MV-4-11 (cell line): Measurements from ENCODE around the gene CFAP65.

ENCODE experiments used
- DNase-seq: peaks from one replicate; lab custom pipeline; 2025; lab: John Stamatoyannopoulos, UW

The CFAP65 gene

DNA sequence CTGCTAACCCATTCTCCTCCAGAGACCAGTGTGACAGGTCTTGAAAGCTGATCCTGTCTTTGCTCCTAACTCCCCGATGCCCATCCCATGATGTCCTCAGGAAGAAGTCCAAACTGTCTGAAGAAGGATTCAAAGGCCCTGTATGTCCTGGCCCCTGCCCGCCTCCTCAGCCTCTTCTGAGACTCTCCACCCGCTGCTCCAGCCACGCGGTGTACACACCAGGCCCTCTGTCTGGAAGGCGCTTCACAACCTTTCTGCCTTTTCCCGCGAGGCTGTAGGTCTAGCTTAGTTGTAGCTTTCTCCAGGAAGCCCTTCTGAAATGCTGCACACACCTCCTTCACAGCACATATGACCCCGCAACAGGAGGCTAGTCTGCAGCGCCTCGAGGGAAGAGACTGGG lies 24.6 kb downstream of the CFAP65 start:
- DNase-seq = no peak

DNA sequence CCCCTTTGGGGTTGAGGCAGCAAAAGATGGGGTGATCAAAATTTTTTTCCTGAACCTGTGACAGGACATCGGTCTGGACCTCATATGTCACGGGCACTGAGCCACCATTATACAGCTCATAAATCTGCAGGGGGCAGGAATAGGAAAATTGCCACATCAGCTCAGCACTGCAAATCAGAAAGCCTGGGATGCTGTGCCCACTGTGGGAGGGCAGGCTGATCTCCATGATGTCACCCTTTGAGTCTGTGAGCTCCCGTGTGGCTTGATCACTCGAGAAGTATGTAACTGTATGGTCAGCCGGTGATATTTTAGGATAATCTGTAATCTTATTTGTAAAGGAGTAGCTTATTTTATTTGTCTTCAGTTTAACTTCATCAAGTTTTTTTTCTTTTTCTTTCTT lies 30.4 kb downstream of the CFAP65 start:
- no peak for DNase-seq

DNA sequence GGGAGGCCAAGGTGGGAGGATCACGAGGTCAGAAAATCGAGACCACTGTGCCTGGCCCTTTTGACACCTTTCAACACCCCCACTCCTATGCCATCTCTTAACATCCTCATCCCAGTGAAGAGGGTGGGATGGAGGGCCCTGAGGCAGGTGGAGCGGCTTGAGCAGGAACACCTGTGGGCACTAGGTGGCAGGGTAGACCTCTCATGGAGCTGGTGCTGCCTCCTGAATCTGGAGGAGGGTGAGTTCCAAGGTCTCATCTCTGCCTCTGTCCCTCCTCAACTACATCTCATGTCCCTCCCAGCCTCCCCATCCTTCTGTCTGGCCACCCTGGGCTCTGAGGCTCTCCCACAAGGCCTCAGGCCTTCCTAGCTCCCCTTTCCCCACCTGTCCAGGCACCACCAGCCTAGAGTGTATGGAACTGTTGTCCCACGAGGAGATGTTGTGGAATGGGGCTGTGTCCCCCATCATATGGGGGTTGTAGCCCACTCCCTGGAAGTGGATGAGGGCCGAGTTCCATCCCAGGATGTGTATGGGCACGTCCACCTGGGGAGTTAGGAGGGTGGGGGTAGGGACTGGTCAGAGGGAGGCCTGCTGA lies 31.1 kb downstream of the CFAP65 start:
- DNase-seq = no peak

DNA sequence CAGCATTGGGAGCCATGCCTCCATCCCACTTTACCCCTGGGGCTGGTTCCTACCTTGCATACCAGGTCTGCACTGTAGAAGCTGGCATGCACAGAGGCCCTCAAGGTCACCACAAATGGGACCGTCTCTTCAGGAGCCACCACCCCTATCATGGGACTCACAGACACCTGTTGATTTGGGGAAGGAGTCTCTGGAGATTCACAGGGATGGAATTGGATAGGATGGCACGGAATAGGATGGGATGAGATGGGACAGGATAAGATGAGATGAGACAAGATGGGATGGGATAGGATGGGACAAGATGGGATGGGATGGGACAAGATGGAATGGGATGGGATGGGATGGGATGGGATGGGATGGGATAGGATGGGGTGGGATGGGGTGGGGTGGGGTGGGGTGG lies 32.0 kb downstream of the CFAP65 start:
- DNase-seq = no peak

DNA sequence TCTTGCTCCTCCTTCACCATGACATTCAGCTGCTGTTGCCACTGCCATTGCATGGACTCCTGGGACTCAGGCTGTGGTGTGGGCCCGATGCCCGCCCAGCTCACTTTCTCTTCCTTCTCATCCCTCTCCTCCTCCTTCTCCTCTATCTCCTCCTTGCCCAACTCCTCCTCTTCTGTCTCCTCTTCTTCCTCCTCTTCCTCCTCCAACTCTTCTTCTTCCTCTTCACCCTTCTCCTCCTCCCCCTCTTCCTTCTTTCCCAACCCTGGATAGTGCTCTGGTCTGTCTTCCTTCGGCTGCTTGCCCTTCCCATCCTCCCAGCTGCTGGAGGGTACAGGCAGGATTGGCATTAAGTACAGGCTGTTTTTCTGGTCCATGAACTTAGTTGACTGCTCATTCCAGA lies 37.3 kb downstream of the CFAP65 start:
- DNase-seq = no peak

DNA sequence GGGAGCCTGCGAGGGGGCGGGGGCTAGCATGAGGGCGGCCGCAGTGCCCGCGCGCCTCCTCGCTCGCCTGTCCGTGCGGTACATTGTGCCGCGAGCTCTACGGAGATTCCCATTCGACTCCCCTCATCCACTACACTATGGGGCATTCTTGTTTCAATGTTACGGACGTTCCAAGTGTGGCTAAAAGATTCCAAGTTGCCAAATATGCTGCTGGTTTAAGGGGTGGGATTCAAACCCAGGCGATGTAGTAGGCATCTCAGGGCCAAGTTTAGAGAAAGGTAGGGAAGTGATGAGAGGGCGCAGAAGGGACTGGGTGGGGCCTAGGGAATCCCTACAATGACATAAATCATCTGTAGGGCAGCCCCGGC lies 38.1 kb downstream of the CFAP65 start:
- DNase-seq = no peak

DNA sequence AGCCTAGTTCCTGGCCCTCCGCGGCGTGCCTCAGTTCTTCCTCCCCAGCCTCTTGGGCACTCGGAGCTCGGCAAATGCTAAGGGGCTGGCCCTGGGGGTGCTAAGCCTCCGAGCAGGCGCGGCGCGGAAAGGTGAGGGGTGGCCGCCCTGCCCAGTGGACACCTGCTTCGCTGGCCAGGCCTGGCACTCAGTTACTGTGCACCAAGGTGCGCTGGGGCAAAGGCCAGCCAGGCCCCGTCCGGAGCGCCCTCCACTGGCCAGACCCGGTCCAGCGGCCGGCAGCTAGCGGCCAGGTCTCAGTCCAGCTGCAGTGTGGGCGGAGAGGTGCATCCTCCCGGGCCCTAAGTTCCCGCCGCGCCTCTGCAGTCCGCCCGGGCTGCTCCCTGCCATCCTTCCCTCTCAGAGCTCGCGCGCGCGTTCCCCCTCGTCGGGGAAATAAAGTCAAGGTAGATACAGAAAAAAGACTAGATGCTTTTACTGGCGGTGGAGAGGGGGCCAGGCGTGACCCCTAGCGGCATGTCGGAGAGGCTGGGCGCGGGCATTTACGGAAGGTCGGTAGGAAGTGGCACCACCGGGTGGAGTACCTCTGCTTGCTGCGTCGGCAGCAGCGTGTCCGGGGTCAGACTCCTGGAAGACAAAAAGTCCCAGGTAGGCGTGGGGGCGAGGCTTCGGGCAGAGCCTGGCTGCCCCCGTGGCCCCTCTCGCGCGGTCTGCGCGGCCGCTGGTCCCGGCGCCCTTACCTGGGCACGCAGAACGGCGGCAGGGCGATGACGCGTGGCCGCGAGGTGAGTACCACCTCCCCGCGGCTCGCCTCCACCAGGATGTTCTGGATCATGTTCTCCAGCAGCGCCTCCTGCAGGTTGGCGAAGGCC lies 38.7 kb downstream of the CFAP65 start:
- no peak for DNase-seq

DNA sequence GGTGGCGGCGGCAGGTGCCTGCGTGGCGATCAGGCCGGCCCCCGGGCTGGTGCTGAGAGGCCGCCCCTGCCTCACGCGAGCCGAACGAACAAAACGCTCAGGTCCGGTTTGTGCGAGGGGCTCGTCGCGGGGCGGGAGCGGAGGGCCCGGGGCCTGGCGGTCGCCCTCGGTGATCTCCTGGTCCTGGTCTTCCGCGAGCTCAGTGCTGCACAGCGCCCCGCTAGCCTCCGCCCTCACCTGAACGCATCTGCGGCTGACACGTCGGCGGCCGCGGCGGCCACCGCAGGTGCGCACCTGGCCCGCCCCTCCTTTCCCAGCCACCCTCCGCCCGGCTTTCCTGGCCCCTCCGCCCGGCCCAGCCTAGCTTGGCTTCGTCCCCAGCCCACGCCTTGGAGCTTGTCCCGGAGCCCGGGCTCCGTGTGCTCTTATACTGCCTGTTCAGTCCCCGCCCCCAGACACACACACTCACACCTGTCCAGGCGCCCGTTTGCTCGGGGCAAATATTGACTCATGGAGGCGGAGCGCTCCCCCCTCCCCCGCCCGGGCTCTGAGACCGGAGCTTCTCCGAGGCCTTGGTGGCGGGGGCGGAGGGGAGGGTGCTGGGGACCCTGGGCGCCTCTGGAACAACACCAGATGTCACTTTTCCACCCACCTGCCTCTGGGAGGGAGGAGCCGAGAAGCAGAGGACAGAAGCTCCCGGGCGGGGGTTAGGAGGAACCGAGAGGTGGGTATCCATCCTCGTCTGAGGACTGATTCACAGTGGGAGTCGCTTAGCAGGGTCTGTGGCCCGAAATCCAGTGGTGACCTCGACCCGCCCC lies 39.5 kb downstream of the CFAP65 start:
- no peak for DNase-seq

DNA sequence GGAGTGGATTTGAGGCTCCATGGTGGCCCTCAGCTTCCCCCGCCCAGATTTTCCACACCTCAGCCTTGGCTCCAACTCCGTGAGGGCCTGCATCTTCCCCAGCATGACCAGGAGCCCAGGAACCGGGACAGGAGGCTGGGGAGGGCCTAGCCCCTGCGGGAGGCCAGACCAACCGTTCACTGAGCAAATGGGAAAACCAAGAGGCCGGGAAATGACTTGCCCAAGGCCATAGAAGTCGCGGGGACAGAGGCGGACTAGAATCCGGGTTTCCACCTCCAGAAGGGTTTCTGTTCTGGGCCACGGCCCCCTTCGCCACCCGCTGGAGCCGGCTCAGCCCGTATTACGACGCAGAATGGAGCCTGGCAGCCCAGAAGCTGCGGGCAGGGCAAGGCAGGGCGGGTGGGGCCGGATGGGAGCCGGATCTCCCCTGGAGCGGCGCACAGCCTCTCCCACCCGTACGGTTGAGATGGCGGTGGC lies 40.2 kb downstream of the CFAP65 start:
- DNase-seq = no peak

DNA sequence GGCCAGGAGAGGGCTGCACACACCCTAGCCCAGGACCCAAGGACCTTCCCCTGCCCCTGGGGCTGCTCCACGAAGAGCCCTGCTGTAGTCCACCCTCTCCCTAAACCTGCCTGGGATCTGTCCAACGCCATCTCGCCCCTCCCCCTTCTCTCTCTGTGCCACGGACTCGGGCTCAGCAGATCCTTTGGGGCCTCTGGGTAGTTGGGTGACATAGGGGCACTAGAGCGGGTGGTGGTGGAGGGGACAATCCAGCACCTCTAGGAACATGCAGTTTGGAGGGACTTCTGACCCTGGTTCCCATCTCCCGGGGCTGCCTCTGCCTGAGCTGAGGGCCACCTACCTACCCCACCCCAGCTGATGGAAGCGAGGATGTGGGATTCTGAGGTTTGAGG lies 40.8 kb downstream of the CFAP65 start:
- no peak for DNase-seq

DNA sequence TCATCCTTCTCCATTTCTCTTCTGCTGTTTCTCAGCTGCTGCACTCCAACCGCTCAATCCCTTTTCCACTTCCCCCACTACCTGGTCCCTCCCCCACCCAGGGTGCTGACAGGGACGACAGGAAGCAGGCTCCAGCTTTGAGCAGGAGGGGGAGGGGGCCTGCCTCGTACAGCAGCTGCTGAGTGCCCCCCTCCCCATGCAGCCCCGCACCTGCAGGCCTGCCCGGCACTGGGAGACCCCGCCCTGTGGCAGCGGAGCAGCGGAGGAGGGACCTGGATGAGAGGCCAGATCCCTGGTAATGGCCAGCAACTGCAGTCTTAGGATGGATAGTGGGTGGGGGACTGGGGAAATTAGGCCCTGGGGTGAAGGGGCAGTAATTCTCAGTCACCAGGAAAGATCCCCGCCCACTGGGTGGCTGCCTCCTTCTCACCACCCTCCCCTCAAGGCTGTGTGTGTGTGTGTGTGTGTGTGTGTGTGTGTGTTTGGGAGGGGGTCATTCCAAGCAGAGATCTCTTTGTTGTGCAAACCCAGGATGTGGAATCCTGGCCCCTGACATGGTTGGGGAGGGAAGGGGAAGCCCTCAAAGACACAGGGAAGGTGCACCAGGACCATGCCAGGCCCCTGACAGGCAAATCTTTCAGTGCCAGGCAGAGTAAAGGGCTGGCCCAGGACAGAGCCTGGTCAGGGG lies 41.3 kb downstream of the CFAP65 start:
- DNase-seq = no peak

DNA sequence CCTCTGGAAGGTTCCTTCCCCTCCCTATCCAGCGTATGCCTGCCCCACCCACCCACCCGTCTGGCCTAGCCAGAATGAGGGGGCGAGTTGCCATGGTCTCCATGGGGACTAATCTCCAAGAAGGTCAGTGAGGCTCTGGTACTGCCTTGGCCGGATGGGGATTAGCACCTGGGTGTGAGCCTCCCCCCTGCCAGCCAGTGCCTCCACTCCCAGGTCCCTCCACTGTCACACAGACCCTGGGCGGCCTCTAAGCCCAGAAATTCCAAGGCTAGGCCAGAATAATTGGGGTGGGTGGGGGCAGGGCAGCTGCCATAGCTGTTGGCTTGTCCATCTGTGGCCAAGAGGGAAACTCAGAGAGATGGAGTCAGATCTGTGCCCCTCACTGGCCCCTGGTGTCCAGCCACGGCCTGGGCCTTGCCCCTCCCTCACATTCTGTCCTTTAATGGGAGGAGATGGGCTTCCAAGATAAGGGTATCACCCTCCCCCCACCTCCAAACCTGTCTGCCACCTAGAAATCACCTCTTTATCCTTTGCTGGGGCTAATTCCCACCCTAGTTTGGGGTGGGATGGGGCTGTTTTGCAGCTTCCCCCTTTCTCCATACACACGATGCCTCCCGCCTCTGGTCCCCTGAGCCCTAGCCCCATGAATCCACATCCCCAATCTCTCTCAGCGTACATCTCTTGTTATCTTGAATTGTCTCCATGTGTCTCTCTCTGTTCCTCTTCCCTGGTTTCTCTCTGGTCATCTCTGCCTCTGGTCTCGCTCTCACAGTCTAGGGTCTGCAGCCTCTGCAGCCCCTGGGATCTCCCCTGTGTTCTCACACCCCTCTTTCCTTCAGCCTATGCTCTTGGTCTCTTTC lies 42.1 kb downstream of the CFAP65 start:
- DNase-seq = no peak

DNA sequence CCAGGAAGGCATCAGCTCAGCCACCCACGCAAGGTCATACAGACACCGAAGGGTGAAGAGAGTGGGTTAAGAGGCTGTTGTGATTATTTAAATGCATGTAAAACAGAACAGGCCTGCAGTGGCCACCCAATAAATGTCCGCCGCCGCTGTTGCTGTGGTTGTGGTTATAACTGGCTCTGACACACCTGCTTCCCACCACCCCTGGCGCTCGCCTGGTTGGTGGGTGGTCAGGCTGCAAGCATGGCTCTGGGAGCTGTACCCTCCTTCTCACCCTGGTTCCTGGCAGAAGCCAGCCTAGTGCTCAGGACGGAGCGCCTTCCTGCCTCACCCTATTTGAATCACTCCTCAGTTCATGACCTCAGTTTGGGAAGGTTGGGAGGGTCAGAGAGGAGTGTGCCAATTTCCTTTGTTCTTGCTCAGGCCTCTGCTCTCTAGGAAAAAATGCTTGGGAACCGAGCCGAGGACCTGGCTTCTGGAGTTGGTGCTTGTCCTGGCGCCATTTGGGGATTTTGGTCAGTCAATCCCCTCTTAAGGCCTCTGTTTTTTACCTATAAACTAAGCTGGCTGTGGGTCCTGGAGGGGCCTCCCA lies 42.8 kb downstream of the CFAP65 start:
- no peak for DNase-seq

DNA sequence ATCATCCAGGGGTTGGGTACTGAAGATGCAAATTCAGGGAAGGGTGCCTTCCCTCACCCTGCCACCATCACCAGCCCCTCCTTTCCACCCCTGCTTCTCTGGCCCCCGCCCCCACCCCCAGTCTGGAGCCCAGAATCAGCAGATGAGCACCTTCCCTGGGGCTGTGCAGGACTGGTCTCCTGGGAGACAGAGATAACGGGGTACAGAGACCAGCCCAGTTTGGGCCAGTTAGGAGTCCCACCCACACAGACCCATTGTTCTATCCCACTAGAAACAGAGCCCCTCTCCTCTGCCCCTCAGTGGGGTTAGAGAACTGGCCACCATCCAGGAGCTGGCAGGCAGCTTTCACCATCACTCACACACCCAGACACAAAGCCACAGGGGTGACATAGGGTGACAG lies 43.6 kb downstream of the CFAP65 start:
- DNase-seq = no peak

DNA sequence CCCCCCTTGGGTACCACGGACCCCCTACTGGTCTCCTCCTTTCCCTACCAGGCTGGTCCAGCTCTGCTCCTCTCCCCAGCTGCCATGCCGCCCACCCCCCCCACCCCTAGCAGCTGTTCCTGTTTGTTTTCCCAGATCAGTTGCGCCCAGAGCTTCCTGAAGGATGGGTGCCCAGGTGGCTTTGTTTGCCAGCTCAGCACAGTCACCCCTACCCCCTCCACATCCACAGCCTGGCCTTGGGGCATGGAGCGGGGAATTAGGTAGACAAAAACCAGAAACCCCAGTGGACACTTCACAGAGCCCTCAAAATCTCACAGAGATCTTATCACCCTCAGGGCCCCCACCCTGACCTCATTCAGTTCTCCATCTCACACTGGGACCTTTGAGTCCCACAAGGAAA lies 44.4 kb downstream of the CFAP65 start:
- DNase-seq = no peak

DNA sequence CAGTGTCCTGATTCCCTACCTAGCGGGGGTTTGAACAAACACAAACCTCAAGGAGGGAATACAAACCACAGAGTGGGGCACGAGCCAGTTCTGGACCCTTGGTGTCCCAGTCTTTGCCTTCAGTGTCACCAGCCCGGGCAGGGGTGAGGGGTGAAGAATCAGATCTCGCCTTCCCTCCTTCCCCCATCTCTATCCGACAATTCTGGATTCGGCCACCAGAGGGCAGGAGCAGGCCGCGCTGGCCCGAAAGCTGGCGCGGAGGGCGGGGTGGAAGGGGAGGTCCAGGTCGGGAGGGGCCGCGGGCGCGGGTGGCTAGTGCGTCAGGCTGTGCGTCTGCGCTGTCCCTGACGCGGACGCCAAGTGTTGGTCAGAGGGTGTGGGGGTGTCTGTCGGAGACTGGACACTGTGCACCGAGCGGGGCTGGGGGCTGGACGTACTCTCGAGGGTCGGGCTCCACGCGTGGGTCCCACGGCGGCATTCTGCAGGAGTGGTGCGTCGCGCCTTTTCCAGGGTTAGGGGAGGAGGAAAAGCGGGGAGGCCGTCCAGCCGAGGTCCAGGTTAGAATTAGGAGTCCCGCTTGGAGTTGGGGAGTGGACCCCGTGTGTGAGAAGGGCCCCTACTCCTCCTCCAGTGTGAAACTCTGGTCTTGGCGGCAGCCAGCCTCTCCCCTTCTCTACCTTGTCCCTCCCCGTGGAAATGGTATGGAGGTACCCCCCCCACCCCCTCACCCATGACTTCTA lies 45.2 kb downstream of the CFAP65 start:
- peak; percentile 49 for DNase-seq

DNA sequence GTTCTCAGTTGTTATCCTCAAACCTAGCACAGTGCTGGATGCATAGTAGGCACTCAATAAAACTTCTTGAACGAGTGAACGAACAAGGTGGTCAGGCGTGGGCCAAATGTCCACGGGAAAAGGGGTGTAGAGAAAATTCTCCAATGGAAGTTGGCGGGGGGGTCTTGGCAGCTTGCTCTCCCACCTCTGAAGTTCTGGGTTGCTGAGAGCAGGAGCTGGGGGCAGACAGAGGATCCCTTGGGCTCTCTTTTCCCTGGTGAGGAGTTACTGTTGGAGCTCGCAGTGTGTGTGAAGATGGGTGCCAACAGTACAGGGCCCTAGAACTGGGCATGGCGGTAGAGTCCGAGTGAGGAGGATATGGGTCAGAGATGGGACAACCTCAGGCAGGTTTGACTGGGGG lies 45.8 kb downstream of the CFAP65 start:
- no peak for DNase-seq

DNA sequence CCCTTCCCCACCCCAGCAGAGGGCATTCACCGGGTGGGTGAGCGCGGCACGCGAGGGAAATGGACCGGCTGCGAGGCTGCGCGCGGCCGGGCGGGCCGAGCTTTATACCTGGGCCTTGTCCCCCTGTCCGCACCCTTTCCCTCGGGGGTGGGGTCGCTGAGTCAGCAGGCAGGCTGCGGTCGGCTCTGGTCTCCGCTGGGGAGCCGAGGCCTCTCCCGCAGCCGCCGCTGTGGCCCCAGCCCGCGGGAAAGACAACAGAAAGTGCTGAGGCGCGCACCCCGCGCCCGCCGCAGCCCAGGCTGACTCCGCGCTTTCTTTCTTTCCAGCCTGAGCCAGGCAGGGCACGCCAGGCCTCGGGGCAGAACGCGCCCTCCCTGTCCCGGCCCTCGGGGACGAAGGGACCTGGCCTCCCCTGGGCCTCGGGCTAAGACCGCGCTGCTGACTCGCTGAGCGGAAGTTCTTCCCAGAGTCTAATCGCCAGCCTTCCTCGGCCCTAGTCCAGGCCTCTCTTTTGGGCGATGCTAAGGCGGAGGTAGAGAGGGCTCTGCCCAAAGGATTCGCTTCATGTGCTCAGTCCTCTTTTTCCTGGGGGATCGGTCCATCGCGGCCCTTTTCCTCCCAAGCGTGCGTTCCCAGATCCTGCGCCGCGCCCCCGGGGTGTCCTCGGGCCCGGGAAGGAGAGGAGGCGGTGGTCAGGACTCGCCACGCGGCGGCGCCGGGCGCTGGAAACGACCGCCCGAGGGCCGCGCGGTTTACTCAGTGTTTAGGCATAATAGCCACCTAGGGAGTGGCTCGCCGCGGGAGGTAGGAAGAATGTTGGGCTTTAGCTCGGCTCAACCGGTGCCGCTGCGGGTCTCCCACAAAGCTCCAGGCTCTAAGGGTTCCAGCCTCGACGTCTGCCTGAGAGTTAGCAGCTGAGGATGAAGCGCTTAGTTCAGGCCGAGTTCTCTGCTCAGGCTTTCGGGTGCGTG lies 47.7 kb downstream of the CFAP65 start, which contains the start of gene CRYBA2:
Gene CRYBA2 (minus strand): TSS at position 78 of the 971 bp plus-strand sequence. CDS start 246 bp downstream, outside the sequence.
- DNase-seq = no peak
